NCI-H446 (cell line): ENCODE data around the gene ZNF775.

ENCODE experiments used
- DNase-seq, 2 experiments: peaks; one replicate each; lab custom pipeline; 2025; lab: John Stamatoyannopoulos, UW

Gene ZNF775

DNA sequence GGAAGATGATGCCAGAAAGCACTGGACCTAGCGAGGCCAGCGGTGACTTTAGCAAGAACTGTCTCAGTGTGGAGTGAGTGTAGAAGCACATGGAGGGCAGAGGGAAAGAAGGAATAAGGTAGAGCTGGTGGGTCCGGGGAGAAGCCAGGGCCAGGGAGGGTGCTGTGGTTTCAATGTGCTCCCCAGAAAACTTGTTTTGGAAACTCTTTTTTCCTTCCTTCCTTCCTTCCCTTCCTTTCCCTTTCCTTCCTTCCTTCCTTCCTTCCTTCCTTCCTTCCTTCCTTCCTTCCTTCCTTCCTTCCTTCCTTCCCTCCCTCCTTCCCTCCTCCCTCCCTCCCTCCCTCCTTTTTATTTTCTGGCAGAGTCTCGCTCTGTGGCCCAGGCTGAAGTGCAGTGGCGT is 32.2 kb upstream of the ZNF775 start:
- no peak for DNase-seq

- DNase-seq = no peak
Measured at GRCh38 chr7:150351587-150352194, 27.4 kb upstream of the ZNF775 start.

DNA sequence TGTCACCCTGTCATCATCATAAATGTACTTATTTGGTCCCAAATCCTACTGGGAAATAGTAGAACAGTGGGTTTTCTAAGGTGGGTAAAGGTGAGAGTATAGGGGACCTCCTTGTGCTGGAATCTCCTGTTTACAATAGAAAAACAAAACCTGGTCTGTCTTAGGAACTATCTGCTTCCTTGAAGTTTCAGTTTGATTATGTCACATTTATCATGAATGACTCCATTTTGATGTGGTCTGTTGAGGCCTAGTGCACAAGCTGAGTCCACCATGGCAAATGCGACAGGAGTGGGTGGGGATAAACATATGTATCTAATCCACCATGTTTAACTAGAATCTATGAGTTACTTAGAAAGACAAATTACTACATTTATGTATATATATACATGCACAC is 23.5 kb upstream of the ZNF775 start:
- no peak for DNase-seq

- DNase-seq = peak in 1 of 2 experiments; percentile 56
Measured at GRCh38 chr7:150356265-150356897, 22.7 kb upstream of the ZNF775 start.

DNA sequence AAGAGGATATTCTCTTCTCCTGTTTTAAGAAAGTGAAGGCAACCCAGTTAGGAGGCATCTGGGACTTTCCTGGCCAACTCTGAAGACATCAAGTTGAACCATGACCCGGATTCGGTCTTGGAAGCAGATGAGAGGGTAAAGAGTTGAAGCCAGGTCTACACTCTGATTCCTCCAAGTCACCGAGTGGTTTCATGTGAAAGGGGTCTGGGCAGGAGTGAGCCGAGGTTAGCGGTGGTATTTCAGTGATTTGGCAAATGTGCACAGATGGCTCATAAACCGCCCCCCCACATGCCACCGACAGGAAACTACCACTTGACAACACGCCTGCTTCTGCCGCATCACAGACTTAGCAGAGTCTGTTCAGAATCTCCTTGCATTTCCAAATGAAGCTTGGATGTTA is 21.9 kb upstream of the ZNF775 start:
- DNase-seq = peak in 1 of 2 experiments; percentile 34

GRCh38 chr7:150357771-150358427 is 21.2 kb upstream of the ZNF775 start:
- no peak for DNase-seq

DNA sequence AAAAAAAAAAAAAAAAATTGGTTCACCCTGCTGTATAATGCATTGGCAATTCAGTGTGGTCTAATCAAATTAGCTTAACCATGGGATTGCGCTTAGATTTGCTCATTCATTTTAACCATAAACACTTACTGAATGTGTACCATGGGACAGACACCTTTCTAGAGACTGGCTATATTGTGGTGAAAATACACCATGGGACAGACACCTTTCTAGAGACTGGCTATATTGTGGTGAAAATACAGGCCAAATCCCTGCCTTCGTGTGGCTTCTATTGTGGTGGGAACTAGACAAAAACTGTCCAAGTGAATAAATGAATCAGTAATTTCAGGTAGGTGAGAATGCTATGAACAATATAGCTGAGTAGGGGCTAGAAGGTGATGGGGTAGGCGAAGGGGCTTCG is 20.7 kb upstream of the ZNF775 start:
- DNase-seq = no peak

DNA sequence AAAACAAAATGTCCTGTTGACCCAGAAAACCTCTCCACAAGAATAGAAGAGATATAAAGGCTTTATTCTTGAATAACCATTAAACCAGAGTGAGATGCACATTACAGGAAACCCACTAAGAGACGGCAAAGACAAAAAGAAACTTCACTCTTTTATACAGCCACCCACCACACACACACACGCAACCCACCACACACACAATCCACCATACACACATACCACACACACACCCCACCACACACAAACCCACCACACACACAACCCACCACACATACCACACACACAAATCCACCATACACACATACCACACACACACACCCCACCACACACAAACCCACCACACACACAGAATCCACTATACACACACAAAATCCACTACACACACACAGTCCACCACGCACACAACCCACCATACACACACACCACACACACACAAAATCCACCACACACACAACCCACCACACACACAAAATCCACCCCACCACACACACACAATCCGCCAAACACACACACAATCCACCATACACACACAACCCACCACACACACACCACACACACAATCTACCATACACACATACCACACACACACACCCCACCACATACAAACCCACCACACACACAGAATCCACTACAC is 20.0 kb upstream of the ZNF775 start:
- no peak for DNase-seq

DNA sequence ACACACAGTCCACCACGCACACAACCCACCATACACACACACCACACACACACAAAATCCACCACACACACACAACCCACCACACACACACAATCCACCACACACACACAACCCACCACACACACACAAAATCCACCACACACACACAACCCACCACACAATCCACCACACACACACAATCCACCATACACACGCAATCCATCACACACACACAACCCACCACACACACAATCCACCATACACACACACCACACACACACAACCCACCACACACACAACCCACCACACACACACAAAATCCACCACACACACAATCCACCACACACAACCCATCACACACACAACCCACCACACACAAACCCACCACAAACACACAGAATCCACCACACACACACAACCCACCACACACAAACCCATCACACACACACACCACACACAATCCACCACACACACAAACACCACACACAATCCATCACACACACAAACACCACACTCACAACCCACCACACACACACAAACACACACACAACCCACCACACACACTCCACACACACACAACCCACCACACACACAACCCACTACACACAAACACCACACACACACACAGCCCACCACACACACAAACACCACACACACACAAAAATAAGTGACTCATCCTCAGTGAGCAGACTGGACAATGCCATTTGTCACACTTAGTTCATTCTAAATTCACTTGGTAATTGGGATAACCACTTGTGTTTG is 19.3 kb upstream of the ZNF775 start:
- DNase-seq = no peak

DNA sequence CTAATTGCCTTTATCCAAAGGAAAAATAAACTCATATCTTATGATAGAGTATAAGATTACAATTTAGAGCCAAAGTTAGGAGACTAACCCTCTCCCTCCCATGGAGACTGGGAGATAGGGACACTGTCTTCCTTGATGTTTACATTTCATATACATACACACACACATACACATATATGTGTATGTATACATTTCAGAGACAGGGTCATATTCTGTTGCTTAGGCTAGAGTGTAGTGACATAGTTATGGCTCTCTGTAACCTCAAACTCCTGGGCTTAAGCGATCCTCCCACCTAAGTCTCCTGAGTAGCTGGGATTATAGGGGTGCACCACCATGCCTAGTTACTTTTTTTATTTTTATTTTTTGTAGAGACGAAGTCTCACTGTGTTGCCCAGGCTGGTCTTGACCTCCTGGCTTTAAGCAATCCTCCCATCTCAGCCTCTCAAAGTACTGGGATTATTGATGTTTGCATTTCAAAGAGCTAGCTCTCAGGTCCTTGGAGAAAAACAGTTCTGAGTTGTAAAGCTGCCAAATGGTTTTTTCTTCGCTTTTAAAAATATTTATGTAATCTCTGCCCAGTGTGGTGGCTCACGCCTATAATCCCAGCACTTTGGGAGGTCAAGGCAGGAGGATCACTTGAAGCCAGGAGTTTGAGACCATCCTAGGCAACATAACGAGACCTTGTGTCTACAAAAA is 18.6 kb upstream of the ZNF775 start:
- no peak for DNase-seq

DNA sequence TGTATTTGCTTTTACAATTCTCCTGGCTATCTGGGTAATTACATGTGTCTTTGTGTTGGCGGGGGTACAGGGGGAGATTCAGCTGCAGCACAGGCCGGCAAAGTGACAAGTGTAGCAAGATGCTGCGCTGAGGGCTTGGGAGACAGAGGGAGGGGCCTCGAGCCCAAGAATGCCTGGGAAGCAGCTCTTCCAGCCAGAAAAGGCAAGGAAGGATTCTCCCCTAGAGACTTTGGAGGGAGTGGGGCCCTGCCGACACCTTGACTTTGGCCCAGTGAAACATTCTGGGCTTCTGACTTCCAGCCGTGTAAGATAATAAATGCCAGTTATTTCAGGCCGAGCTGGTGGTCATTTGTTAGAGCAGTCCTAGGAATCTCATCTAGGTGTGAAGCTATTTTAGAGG is 17.7 kb upstream of the ZNF775 start:
- no peak for DNase-seq

- no peak for DNase-seq
Measured at GRCh38 chr7:150361807-150362621, 17.1 kb upstream of the ZNF775 start.

- DNase-seq = peak in 1 of 2 experiments; percentile 16
Measured at GRCh38 chr7:150363370-150363769, 15.8 kb upstream of the ZNF775 start.

GRCh38 chr7:150363872-150364271 is 15.3 kb upstream of the ZNF775 start:
- DNase-seq = no peak

- no peak for DNase-seq
Measured at GRCh38 chr7:150365194-150365593, 13.9 kb upstream of the ZNF775 start.

GRCh38 chr7:150365673-150366398 is 13.3 kb upstream of the ZNF775 start:
- no peak for DNase-seq

GRCh38 chr7:150367677-150368095 is 11.4 kb upstream of the ZNF775 start:
- no peak for DNase-seq

DNA sequence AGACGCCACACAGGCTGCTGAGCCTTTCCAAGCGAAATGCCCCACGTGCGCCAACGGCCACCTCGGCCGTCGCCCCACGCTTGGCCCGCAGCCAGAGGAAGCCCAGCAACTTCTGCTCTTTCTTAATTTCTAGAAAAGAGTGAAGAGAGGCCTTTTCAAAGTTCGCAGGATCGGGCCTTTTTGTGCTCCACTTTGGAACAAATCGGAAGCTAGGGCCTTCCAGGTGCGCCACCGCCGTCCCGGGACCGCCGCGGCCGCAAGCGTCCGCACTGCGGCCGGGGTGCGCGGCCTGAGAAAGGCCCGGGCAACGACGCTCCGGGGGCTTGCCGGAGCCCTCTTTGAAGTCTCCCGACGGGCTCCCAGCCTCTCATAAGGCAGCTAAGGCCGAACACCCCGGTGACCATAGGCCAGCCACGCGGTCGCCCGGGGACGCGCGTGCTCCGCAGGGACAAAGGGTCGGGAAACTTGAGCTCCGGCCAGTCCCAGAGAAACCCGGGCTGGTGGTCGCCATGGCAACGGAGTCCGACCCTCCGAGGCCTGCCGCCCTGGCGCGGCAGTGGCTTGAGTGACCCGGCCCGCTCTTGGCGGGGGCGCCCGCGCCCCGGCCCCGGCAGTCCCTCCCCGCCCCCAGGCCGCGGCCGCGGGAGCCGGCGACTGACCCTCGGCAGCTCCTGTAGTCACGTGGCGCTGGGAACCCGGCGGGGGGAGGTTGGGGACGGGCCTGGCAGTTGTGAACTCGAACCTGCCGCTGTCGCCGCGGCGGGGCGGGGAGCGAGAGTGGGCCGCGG is 10.8 kb upstream of the ZNF775 start, which contains the start of gene REPIN1:
REPIN1 (plus strand) TSS at position 727 of the 788 bp plus-strand sequence. CDS start 890 bp downstream, outside the sequence.
- DNase-seq = peak; percentile 72 to 81
